Tibial nerve (tissue), 4 donors: Measurements from ENCODE around the gene ANO10.

Source experiments
- EP300 ChIP-seq, 2 donors: sonication (generic); formaldehyde crosslinking; IDR thresholded peaks; one replicate each; pipeline ENCODE4 v1.6.1; 2017; ENCODE audit warnings: antibody characterized with exemption in 2 of 2, mild to moderate bottlenecking in 1 of 2
- TF ChIP-seq, protein P1 (sequence below), 5 experiments: fragments of 200-600 bp in 3 of 5; fragments of 450-650 bp in 2 of 5; sonication (generic) in 3 of 5; IDR thresholded peaks; one replicate each; pipeline ENCODE4 v1.5.1; 2016 to 2019; ENCODE audit warnings: antibody characterized with exemption in 5 of 5, mild to moderate bottlenecking in 3 of 5, moderate library complexity in 2 of 5

DNA sequence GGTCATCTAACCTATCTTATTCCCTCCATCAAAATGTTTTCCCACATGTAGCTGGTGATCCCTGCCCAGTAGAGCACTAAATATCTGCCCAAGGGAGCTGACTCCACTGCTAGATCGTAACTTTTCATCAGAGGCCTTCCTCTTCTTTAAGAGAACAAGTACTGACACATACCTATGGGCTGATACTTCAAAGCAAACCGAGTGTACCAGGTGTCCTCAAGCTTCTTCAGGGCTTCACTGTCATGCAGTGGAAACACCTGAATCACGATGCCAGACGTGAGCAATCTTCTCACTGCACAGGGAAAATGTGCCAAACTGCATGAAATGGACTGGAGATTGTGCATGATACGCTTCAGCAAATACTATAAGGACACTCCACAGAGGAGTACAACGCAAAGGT is 41.6 kb downstream of the ANO10 start:
- TF ChIP-seq, protein P1, sequence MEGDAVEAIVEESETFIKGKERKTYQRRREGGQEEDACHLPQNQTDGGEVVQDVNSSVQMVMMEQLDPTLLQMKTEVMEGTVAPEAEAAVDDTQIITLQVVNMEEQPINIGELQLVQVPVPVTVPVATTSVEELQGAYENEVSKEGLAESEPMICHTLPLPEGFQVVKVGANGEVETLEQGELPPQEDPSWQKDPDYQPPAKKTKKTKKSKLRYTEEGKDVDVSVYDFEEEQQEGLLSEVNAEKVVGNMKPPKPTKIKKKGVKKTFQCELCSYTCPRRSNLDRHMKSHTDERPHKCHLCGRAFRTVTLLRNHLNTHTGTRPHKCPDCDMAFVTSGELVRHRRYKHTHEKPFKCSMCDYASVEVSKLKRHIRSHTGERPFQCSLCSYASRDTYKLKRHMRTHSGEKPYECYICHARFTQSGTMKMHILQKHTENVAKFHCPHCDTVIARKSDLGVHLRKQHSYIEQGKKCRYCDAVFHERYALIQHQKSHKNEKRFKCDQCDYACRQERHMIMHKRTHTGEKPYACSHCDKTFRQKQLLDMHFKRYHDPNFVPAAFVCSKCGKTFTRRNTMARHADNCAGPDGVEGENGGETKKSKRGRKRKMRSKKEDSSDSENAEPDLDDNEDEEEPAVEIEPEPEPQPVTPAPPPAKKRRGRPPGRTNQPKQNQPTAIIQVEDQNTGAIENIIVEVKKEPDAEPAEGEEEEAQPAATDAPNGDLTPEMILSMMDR (IDR thresholded peaks at IDR 0.05), result no peak
- no peak for TF ChIP-seq EP300 (IDR thresholded peaks at IDR 0.05)
